Body of pancreas (tissue), 4 donors: ENCODE measurements around the gene RNMT. TPM values are rescaled to one million over a fixed set of nuclear protein-coding genes. Genes with fewer than 3 reads are reported as not detected.

ENCODE experiments used
- ATAC-seq: fragments of 150-250 bp; one replicate; pipeline ENCODE4 v1.9.1; 2016
- DNase-seq, 4 donors: peaks; one replicate each; pipeline ENCODE4 v3.0.0-alpha.2; 2019
- H3K27ac ChIP-seq, 4 donors: fragments of 200-600 bp; sonication (generic); 1 replicate in 3 of 4; 2 replicates in 1 of 4; pipeline versions ENCODE4 v1.5.1 to v1.6.1; 2016 to 2019; ENCODE audit warnings: mild to moderate bottlenecking in 1 of 4, mixed read lengths in 1 of 4, moderate library complexity in 1 of 4
- H3K27me3 ChIP-seq, 2 donors: fragments of 200-600 bp; sonication (generic); one replicate each; pipeline ENCODE4 v1.6.0; 2016; ENCODE audit warnings: mild to moderate bottlenecking in 1 of 2
- H3K36me3 ChIP-seq, 2 donors: fragments of 200-600 bp; sonication (generic); replicated peaks in 1 of 2; 2 replicates each; pipeline ENCODE4 v1.5.1; 2016; ENCODE audit warnings: low read depth in 2 of 2; ENCODE audit not compliant: insufficient read depth in 1 of 2
- H3K4me1 ChIP-seq: fragments of 200-600 bp; sonication (generic); one replicate; pipeline ENCODE4 v1.6.0; 2016
- H3K4me3 ChIP-seq, 2 donors: fragments of 200-600 bp; sonication (generic); 1 replicate in 1 of 2; 2 replicates in 1 of 2; pipeline ENCODE4 v1.5.1; 2016 to 2019
- H3K9me3 ChIP-seq, 3 donors: fragments of 200-600 bp; sonication (generic); 1 replicate in 2 of 3; 2 replicates in 1 of 3; pipeline ENCODE4 v1.5.1; 2016
- POLR2A ChIP-seq, 3 donors: fragments of 450-650 bp; IDR thresholded peaks; one replicate each; pipeline ENCODE4 v1.6.1; 2016; ENCODE audit warnings: antibody characterized with exemption in 3 of 3, mild to moderate bottlenecking in 2 of 3
- WGBS, 2 donors: methylation state at CpG; one replicate each; pipeline ENCODE4 v1.1.5; 2017; 5-methylcytosine and 5-hydroxymethylcytosine counted together
- intact Hi-C: fragments of 100-400 bp; cut with DNase I; formaldehyde crosslinking; loops from one replicate; pipeline ENCODE4 v1.15.1; 2023
- total RNA-seq, 2 donors: library from RNA; depleted of rRNA; stranded (reverse); fragments of >200 nt; gene quantifications; one replicate each; pipeline ENCODE4 v1.1.0, GENCODE V29; 2016
- TF ChIP-seq, protein P1 (sequence below), 7 experiments: fragments of 450-650 bp in 4 of 7; fragments of 200-600 bp in 3 of 7; sonication (generic) in 3 of 7; IDR thresholded peaks; one replicate each; pipeline ENCODE4 v1.5.1; 2016 to 2019; ENCODE audit warnings: antibody characterized with exemption in 7 of 7

RNMT gene
- total RNA-seq, 2 donors from 2014 or later = 10.9 to 15.3 TPM

DNA sequence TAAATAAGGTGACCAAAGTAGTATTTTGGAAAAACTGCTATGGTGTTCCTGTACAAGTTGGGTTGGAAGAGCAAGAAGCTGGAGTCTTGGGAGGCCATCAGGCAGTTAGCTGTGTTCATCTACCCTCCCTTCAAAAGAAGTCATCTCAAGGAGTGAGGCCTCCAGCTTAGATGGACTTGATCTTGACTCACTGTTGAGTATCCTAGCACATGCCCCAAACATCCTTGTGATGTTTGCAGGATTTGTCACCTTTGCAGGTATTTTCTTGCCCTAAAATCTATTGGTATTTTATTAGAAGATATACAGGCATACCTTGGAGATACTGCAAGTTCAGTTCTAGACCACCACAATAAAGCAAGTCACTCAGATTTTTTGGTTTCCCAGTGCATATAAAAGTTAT is 30.2 kb downstream of the RNMT start:
- Histone ChIP-seq H3K36me3 (peaks cover 4 to 28% of the 10 kb centered on the region in 2 donors), H3K27me3 (no peaks in the 10 kb centered on the region), H3K4me3 (no peak overlapping the region), H3K9me3 (no peaks in the 10 kb centered on the region), H3K4me1 (no peaks in the 10 kb centered on the region), H3K27ac (no peak overlapping the region)
- ATAC-seq (no peak), DNase-seq (no peak)
- intact Hi-C loops = no loop called here
- TF ChIP-seq POLR2A (IDR thresholded peaks at IDR 0.05) = no peak
- TF ChIP-seq, protein P1, sequence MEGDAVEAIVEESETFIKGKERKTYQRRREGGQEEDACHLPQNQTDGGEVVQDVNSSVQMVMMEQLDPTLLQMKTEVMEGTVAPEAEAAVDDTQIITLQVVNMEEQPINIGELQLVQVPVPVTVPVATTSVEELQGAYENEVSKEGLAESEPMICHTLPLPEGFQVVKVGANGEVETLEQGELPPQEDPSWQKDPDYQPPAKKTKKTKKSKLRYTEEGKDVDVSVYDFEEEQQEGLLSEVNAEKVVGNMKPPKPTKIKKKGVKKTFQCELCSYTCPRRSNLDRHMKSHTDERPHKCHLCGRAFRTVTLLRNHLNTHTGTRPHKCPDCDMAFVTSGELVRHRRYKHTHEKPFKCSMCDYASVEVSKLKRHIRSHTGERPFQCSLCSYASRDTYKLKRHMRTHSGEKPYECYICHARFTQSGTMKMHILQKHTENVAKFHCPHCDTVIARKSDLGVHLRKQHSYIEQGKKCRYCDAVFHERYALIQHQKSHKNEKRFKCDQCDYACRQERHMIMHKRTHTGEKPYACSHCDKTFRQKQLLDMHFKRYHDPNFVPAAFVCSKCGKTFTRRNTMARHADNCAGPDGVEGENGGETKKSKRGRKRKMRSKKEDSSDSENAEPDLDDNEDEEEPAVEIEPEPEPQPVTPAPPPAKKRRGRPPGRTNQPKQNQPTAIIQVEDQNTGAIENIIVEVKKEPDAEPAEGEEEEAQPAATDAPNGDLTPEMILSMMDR (IDR thresholded peaks at IDR 0.05) = no peak

DNA sequence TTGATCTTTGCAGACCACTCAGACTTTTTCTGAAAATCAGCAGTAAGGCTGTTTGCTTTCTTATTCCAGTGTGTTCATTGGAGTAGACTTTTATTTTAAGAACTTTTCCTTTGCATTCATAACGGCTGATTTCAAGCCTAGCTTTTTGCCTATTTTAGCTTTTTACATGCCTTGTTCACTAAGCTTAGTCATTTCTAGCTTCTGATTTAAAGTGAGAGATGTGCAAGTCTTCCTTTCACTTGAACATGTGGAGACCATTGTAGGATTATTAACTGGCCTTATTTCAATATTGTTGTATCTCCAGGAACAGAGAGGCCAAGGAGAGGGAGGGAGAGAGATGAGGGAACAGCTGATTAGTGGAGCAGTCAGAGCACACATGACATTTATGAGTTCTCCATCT is 32.1 kb downstream of the RNMT start:
- TF ChIP-seq, protein P1 (IDR thresholded peaks at IDR 0.05) = no peak
- Histone ChIP-seq H3K27ac (no peak overlapping the region), H3K9me3 (peaks cover 0 to 3% (median 0%) of the 10 kb centered on the region in 3 donors), H3K27me3 (no peaks in the 10 kb centered on the region), H3K4me1 (no peaks in the 10 kb centered on the region), H3K4me3 (no peak overlapping the region), H3K36me3 (peaks cover 4 to 20% of the 10 kb centered on the region in 2 donors)
- WGBS, 2 donors = 90 to 91% methylated on average over 1 of the region's 1 CpG
- intact Hi-C loops = no loop called here
- DNase-seq = no peak
- ATAC-seq = no peak

DNA sequence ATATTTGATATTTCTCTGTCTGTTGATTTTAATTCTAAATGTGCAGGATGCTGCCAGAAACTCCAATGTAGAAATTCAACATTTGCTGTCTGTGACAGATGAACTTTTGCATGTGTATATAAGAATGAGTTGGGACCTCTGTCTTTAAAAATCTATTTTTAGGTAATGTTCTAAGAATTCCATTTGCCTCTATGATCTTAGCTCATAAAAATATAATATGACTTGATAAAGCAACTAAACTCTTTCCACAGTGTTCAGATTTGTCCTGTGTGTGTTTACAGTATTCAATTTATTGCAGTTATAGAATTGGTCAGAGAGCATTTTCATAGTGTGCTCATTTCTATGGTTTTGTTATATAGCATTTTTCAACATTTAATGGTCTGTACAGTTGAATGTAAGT is 33.6 kb downstream of the RNMT start:
- peaks cover 4 to 15% of the 10 kb centered on the region in 2 donors for H3K36me3 ChIP-seq
- peaks cover 0 to 10% (median 0%) of the 10 kb centered on the region in 3 donors for H3K9me3 ChIP-seq
- H3K4me3 ChIP-seq = no peak overlapping the region
- DNase-seq (no peak), ATAC-seq (no peak)
- H3K27ac ChIP-seq = no peak overlapping the region
- H3K27me3 ChIP-seq = no peaks in the 10 kb centered on the region
- intact Hi-C loops = no loop called here
- no peaks in the 10 kb centered on the region for H3K4me1 ChIP-seq
- TF ChIP-seq, protein P1 (IDR thresholded peaks at IDR 0.05) = no peak
- no peak for TF ChIP-seq POLR2A (IDR thresholded peaks at IDR 0.05)

DNA sequence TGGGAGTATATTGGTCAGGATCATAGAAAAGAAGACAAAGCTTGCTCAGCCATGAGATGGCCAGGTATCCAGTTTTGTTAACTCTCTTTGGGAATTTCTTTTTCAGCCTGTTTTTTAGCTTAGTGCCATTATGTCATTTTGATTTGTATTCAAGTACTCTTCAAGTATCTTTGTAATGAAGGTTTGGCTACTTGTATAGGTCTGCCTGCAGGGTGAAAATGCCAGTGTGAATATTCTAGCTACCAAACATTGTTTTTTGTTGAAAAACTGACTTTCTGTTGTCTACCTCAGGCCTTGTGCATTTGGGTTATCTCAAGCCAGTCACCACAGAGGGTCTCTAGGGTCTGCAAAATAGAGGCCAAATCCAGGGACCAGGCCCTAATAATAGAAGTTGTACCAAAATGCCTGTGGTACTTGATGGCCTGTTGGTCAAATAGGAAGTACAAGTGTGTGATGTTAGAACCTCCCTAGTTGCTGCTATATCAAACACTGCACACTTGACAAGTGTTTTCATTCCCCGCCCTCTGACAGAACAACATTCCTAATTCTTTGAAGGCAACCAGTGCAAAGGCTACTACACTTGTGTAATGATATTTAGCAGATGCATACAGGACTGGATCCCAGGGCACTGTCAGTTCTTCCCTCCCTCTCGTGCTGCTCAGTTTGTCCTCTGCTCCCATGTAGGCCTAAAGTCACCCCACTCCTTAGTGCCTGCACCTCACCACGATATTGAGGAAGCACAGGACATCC is 36.4 kb downstream of the RNMT start:
- WGBS, 2 donors = 92 to 100% methylated on average over 3 of the region's 3 CpGs
- ATAC-seq = no peak

More for the DNA sequence above, 36.4 kb downstream of the RNMT start:
- Histone ChIP-seq H3K27me3 (no peaks in the 10 kb centered on the region), H3K36me3 (peaks cover 0 to 5% of the 10 kb centered on the region in 2 donors), H3K27ac (no peak overlapping the region), H3K4me3 (no peak overlapping the region), H3K4me1 (no peaks in the 10 kb centered on the region), H3K9me3 (peaks cover 0 to 10% (median 0%) of the 10 kb centered on the region in 3 donors)
- DNase-seq = no peak
- intact Hi-C loops = no loop called here
- TF ChIP-seq, protein P1 (IDR thresholded peaks at IDR 0.05) = no peak
- no peak for TF ChIP-seq POLR2A (IDR thresholded peaks at IDR 0.05)
